NCI-H524 treated with DMSO at 0.1 percent for 48 hours (cell line): ENCODE measurements around the gene PPM1D.
"Not testable (repeated sequence)": the region's sequence is repeated elsewhere in the genome, so short reads cannot be mapped to it uniquely, and the experiment has no call there.

Experiments
- DNase-seq: peaks from one replicate; lab custom pipeline; 2025; lab: John Stamatoyannopoulos, UW

Gene PPM1D

DNA sequence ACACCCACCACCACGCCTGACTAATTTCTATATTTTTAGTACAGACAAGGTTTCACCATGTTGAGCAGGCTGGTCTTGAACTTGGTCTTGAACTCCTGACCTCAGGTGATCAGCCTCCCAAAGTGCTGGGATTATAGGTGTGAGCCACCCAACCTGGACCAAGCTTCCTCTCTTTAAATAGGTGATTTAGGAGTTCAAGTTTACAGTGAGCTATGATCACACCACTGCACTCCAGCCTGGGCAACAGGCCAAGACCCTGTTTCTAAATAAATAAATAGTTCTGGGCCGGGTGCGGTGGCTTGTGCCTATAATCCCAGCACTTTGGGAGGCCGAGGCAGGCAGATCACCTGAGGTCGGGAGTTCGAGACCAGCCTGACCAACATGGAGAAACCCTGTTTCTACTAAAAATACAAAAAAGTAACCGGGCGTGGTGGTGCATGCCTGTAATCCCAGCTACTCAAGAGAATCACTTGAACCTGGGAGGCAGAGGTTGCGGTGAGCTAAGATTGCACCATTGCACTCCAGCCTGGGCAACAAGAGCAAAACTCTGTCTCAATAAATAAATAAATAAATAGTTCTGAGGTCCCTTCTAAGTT, 6.5 kb upstream of the PPM1D start:
- not testable (repeated sequence) for DNase-seq

GRCh38 chr17:60594170-60594569, 5.8 kb upstream of the PPM1D start:
- DNase-seq: not testable (repeated sequence)

GRCh38 chr17:60594734-60595133, 5.3 kb upstream of the PPM1D start:
- peak; percentile 70 for DNase-seq

- DNase-seq: no peak
These were observed 2.7 kb upstream of the PPM1D start for GRCh38 chr17:60597297-60597696.

GRCh38 chr17:60598001-60598736, 1.8 kb upstream of the PPM1D start:
- DNase-seq: peak; percentile 56

- DNase-seq: peak; percentile 61
These were observed 773 bp upstream of the PPM1D start for GRCh38 chr17:60599220-60599619.

- DNase-seq: peak; percentile 41
These were observed 775 bp downstream of the PPM1D start for GRCh38 chr17:60600490-60601446.

GRCh38 chr17:60601447-60602384, 1.7 kb downstream of the PPM1D start:
- DNase-seq: peak; percentile 53

GRCh38 chr17:60602385-60602742, 2.4 kb downstream of the PPM1D start:
- DNase-seq: no peak

GRCh38 chr17:60602871-60603270, 2.9 kb downstream of the PPM1D start:
- no peak for DNase-seq

DNA sequence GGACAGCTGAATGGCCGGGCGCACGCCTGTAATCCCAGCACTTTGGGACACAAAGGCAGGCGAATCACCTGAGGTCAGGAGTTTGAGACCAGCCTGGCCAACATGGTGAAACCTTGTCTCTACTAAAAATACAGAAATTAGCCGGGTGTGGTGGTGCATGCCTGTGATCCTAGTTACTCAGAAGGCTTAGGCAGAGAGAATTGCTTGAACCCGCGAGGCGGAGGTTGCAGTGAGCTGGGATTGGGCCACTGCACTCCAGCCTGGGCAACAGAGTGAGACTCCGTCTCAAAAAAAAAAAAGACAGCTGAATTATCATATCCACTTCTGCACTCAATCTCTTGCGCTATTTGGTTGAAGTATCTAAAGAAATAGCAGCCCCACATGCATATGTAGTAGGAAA, 3.5 kb downstream of the PPM1D start:
- DNase-seq: not testable (repeated sequence)

- no peak for DNase-seq
These were observed 4.8 kb downstream of the PPM1D start for GRCh38 chr17:60604686-60605334.

DNA sequence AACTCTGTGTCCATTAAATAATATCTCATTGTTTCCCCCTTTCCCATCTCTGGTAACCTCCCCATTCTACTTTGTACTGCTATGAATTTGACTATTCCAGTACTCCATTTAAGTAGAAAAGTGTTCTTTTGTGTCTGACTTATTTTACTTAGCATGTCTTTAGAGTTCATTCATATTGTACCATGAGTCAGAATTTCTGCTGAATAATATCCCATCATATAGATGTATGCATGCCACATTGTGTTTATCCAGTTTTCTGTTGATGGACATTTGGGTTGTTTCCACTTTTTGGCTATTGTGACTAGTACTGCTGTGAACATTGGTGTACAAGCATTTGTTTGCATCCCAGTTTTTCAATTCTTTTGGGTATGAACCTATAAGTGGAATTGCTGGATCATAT, 6.0 kb downstream of the PPM1D start:
- DNase-seq: no peak

- DNase-seq: no peak
These were observed 10.5 kb downstream of the PPM1D start for GRCh38 chr17:60610473-60610872.

DNA sequence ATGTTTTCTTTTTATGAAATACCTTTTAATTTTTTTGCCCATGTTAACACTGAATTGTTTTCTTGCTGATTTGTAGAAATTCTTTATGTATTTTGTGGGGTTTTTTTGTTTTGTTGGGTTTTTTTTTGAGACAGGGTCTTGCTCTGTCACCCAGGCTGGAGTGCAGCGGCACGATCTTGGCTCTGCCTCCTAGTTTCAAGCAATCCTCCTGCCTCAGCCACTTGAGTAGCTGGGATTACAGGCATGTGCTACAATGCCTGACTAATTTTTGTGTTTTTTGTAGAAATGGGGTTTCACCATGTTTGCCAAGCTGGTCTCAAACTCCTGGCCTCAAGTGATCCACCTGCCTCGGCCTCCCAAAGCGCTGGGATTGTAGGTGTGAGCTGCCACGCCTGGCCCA, 11.3 kb downstream of the PPM1D start:
- DNase-seq: not testable (repeated sequence)

- no peak for DNase-seq
These were observed 13.3 kb downstream of the PPM1D start for GRCh38 chr17:60613325-60613724.

- DNase-seq: not testable (repeated sequence)
These were observed 13.8 kb downstream of the PPM1D start for GRCh38 chr17:60613796-60614195.

- DNase-seq: not testable (repeated sequence)
These were observed 14.3 kb downstream of the PPM1D start for GRCh38 chr17:60614247-60614646.

DNA sequence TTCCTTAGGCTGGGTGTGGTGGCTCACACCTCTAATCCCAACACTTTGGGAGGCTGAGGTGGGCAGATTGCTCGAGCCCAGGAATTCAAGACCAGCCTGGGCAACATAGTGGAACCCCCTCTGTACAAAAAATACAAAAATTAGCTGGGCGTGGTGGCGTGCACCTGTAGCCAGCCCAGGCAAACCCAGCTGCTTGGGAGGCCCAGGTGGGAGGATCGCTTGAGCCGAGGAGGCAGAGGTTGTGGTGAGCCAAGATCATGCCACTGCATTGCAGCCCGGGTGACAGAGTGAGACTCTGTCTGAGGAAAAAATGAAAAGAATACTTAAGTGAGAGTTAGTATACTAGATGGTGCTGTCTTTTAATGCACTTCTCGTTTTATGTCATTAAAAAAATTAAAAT, 15.1 kb downstream of the PPM1D start:
- DNase-seq: no peak

DNA sequence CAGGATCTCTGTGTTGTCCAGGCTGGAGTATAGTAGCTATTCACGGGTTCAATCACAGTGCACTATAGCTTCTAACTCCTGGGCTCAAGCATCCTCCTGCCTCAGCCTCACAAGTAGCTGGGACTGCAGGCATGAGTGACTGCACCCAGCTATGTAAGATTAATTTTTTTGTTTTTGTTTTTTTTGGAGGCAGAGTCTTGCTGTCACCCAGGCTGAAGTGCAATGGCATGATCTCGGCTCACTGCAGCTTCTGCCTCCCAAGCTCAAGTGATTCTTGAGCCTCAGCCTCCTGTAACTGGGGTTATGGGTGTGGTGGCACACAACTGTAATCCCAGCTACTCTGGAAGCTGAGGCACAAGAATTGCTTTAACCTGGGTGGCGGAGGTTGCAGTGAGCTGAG, 15.8 kb downstream of the PPM1D start:
- no peak for DNase-seq

- DNase-seq: no peak
These were observed 18.1 kb downstream of the PPM1D start for GRCh38 chr17:60618080-60618479.
